Effector memory CD4-positive, alpha-beta T cell (primary cell): Measurements from ENCODE around the gene TBXAS1.

ENCODE experiments used
- DNase-seq, 3 donors: peaks; one replicate each; pipeline ENCODE4 v3.0.0-alpha.2; 2020
- H3K27ac ChIP-seq: 2 replicates; pipeline ENCODE4 v1.7.0; 2013; ENCODE audit warnings: mild to moderate bottlenecking, low read length, moderate library complexity; ENCODE audit not compliant: insufficient read depth, poor library complexity, severe bottlenecking
- H3K27me3 ChIP-seq: replicated peaks from 2 replicates; pipeline ENCODE4 v1.7.0; 2013; ENCODE audit warnings: mild to moderate bottlenecking, low read length; ENCODE audit not compliant: insufficient read depth, control insufficient read depth, poor library complexity, severe bottlenecking
- H3K36me3 ChIP-seq: 2 replicates; pipeline ENCODE4 v1.7.0; 2013; ENCODE audit warnings: mild to moderate bottlenecking, low read length, moderate library complexity; ENCODE audit not compliant: control insufficient read depth, insufficient read depth
- H3K4me1 ChIP-seq: 2 replicates; pipeline ENCODE4 v1.7.0; 2013; ENCODE audit warnings: low read length, mild to moderate bottlenecking; ENCODE audit not compliant: control insufficient read depth, insufficient read depth, poor library complexity, severe bottlenecking
- H3K4me3 ChIP-seq: 2 replicates; pipeline ENCODE4 v1.7.0; 2013; ENCODE audit warnings: low read length, low read depth, mild to moderate bottlenecking; ENCODE audit not compliant: insufficient read depth, poor library complexity, severe bottlenecking
- H3K9me3 ChIP-seq: 2 replicates; pipeline ENCODE4 v1.7.0; 2013; ENCODE audit warnings: mild to moderate bottlenecking, low read length, moderate library complexity; ENCODE audit not compliant: control insufficient read depth

TBXAS1 gene

DNA sequence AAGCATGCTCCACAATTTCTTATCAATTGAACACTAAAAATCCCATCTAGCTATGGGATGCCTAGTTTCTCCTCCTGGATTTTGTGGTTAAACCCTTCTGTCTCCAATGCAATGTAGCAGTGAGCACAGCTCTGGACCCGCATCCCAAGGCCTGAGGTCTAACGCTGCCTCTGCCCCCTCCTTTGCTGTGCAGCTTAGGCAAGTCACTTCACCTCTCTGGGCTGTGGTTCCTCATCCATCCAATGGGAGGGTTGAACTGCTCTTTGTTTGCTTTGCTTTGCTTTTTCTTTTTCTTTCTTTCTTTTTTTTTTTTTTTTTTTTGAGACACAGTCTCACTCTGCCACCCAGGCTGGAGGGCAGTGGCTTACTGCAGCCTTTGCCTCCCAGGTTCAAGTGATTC, 164.5 kb downstream of the TBXAS1 start:
- no peaks in the 10 kb centered on the region for H3K9me3 ChIP-seq
- no peaks in the 10 kb centered on the region for H3K36me3 ChIP-seq
- H3K27me3 ChIP-seq, result no peaks in the 10 kb centered on the region
- no peaks in the 10 kb centered on the region for H3K4me1 ChIP-seq
- no peak for DNase-seq
- H3K4me3 ChIP-seq, result no peak overlapping the region
- no peak overlapping the region for H3K27ac ChIP-seq

DNA sequence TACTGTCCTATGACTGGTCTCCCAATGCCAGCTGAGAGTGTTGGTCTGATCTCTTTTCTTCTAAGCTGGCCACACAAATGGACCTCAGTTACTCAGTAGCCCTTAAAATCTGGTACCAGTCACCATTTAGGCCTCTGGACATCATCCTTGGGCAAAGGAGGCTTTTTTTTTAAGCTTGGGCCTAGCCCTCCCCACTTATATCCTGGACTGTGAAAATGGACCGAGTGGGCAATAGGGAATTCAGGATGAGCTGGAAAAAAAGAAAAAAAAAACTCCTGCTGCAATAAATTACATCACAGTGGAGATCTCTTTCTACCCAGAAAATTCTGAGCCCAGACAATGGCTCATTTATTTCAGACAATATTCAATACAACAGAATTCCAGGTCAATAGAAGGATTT, 165.3 kb downstream of the TBXAS1 start:
- Histone ChIP-seq H3K4me1 (no peaks in the 10 kb centered on the region), H3K9me3 (no peaks in the 10 kb centered on the region), H3K27ac (no peak overlapping the region), H3K27me3 (no peaks in the 10 kb centered on the region), H3K4me3 (no peak overlapping the region), H3K36me3 (no peaks in the 10 kb centered on the region)
- DNase-seq, result no peak

DNA sequence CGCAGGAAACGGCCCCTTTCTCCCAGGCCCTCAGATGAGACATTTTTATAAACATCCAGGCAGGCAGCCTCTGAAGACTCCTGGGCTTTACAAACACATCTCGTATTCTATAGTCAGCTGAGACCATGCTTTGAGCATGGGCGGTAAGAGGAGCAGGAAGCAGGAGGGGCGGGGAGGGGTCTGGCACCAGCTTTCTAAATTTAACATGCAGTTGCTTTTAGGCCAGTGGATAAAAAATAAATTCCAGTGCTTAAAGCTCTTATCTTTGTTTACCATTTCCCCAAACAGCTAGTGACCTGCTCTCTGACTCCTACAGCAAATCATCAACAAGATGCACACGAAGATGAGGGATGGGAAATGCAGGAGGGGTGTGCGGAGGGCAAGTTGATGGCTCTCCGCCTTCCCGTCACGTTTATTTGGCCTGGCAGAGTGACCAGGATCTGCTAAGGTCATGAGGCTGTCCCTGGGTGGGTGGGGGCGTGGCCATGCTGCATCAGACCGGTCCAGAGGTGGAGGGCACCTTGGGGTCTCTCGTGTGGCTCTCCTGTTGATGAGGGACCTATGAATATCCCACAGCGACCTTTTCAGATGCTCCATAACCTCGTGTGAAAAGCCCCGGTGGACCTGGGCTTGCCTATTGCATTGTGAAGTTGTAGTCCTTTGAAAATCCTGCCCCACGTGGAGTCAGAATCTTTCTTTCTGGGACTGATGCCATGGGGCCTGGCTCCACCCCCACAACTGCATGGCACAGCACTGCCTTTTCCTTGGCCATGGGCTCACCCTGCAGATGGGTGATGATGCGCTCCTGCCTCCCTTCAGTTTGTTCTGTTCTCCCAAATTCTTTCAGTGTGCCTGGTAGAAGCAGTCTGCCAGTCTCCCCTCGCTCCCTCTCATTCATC, 166.2 kb downstream of the TBXAS1 start:
- Histone ChIP-seq H3K27ac (no peak overlapping the region), H3K27me3 (no peaks in the 10 kb centered on the region), H3K9me3 (no peaks in the 10 kb centered on the region), H3K36me3 (no peaks in the 10 kb centered on the region), H3K4me3 (no peak overlapping the region), H3K4me1 (no peaks in the 10 kb centered on the region)
- DNase-seq, result no peak

DNA sequence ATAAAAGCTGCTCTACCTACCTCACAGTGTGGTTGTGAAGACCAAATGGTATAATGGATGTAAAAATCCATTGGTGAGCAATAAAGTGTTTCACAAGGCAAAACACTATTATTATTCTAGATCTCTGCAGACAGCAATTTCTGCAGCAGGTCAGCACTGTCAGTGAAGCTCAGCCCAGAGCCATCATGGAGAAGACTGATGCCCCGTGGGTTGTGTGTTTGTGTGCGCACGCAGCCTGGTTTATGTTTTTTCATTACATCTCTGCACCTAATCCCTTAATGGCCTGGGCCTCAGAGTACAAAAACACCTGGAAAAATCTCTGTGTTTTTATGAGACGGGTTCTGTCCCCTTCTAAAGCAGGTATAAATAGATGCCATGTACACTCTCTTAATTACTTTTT, 169.5 kb downstream of the TBXAS1 start:
- H3K36me3 ChIP-seq, result no peaks in the 10 kb centered on the region
- no peak overlapping the region for H3K4me3 ChIP-seq
- DNase-seq, result no peak
- H3K27me3 ChIP-seq, result no peaks in the 10 kb centered on the region
- no peaks in the 10 kb centered on the region for H3K9me3 ChIP-seq
- H3K4me1 ChIP-seq, result no peaks in the 10 kb centered on the region
- H3K27ac ChIP-seq, result no peak overlapping the region

DNA sequence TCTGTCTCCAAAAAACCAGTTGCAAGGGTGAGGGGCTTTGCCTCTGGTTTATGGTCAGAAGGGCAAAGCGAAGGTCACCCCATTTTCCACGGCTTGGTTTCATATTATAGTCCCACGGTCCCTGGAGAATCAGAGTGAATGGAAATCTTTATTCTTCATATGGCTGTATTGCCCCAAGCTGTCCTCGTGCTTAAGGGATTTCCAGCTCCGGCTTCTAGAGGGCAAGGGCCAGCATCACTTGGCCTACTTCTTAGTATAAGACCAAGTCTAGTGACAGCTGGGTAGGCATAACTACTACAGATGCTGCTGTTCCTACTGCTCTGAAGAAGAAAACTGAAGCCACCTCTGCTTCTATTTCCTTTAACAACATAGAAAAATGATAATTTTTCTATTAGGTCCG, 170.5 kb downstream of the TBXAS1 start:
- Histone ChIP-seq H3K9me3 (no peaks in the 10 kb centered on the region), H3K4me3 (no peak overlapping the region), H3K27me3 (no peaks in the 10 kb centered on the region), H3K4me1 (no peaks in the 10 kb centered on the region), H3K27ac (no peak overlapping the region), H3K36me3 (no peaks in the 10 kb centered on the region)
- no peak for DNase-seq

DNA sequence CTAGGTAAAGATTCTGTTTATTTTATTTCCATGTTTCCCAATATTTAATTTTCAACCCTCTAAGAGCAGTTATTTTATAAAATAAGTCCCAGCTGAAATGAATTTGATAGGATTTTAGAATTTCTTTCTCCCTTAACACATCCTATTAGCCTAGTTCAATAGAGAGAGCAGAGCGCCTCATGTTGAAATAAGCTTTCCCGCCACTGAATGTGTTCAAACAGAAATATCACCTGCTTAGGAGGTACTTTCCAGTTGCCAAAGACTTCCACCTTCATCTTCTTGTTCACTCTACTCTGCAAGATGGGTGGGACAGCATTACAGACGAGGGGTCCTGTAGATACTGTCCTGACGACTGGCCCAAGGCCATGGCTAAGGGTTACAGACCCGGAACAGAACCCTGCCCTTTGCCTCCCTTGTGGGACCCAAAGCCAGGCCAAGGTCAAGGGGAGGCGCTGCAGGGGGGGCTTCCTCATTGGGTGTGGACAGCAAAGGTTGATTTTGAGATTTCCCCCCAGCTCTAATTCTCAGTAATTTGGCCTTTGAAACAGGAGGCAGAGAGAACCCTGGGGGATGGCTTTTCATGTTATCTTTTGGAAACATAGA, 171.7 kb downstream of the TBXAS1 start:
- Histone ChIP-seq H3K27ac (no peak overlapping the region), H3K36me3 (no peaks in the 10 kb centered on the region), H3K4me3 (no peak overlapping the region), H3K27me3 (no peaks in the 10 kb centered on the region), H3K4me1 (no peaks in the 10 kb centered on the region), H3K9me3 (no peaks in the 10 kb centered on the region)
- DNase-seq, result no peak

DNA sequence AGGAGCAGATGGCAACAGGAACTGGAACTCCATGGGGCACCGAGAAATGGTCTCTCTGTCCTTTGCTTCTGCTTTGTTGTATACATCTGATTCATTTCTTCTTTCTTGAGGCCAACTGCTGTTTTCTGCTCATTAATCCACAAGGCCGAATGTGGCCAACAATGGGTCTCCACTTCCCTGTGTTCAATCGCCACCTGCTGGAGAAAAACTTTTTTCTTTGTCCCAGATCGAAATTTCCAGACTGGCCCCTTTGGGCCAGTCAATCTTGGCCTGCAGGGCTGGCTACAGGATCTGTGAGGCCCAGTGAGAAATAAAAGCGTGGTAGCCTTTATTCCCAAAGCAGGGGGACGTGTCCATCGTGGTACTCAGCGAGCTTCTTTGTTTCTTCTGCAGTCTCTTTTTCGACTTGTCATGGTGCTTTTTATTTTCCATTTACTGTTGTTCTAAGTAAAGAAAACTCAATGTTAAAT, 174.9 kb downstream of the TBXAS1 start:
- no peaks in the 10 kb centered on the region for H3K36me3 ChIP-seq
- no peak overlapping the region for H3K27ac ChIP-seq
- DNase-seq, result no peak
- no peaks in the 10 kb centered on the region for H3K27me3 ChIP-seq
- no peak overlapping the region for H3K4me3 ChIP-seq
- no peaks in the 10 kb centered on the region for H3K4me1 ChIP-seq
- H3K9me3 ChIP-seq, result no peaks in the 10 kb centered on the region

DNA sequence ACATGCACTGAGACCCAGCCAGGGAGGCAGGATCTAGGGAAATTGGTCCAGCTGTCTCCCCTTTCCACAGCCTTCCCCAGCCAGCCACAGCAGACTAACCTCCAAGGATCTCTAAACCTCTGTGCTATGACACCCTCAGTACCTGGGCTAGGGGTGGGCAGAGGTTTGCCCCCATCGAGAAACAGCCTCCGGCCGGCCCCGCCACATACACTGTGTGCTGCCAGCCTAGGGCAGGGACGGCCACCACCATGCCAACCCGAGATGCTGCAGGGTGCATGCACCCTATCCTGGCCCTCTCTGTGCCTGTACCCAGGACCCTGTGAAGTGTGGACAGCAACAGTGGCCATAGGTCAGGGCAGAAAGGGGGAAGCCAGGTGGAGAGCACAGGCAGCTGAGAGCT, 175.6 kb downstream of the TBXAS1 start:
- Histone ChIP-seq H3K27ac (no peak overlapping the region), H3K9me3 (no peaks in the 10 kb centered on the region), H3K4me3 (no peak overlapping the region), H3K36me3 (no peaks in the 10 kb centered on the region), H3K4me1 (no peaks in the 10 kb centered on the region), H3K27me3 (no peaks in the 10 kb centered on the region)
- no peak for DNase-seq

DNA sequence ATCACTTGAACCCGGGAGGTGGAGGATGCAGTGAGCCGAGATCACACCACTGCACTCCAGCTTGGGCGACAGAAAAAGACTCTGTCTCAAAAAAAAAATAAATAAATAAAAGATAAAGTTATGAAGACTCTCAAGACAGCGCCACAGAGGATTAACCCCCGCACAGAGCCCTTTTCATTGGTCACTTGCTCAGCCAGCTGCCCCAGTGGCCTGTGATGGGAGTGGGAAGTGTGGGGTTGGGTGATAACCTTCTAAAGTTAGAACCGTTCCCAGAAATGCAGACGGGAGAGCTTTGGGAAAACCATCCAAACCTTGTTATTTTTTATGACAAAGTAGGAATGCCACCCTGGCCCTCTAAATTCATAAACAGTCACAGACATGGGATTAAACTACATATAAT, 176.3 kb downstream of the TBXAS1 start:
- no peak for DNase-seq
- Histone ChIP-seq H3K27me3 (no peaks in the 10 kb centered on the region), H3K9me3 (no peaks in the 10 kb centered on the region), H3K4me3 (no peak overlapping the region), H3K27ac (no peak overlapping the region), H3K36me3 (no peaks in the 10 kb centered on the region), H3K4me1 (no peaks in the 10 kb centered on the region)

DNA sequence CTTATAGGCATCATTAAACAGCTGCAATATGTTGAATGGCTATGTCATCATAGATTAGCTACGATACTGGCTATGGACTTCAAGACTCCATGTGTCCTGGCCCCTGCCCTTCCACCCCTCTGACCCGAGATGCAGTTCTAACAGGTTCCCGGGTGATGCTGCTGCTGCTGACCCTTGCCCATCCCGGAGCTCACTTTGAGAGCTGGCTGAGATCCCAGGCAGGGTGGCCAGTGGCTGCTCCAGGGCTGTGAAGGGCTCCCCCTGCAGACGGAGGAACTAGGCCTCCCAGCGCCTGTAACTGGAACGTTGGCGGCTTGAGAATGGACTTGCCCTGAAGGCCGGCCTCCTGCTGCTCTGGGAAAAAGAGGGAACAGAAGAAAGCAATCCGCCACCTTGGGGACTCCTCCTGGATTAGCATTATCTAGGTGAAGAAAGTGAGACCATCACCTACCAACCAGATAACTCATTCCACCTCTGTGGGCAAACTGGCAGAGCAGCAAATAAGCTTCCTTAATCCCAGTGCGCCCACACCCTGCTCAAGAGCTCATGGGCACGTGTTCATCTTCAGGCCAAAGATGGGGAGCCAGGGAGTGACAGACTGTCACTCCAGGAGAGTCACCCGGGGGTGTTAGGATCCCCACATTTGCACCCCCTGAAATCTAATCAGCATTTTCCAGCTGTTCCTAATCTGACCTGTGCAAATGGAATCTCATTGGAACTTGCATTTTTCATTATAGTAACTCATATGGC, 176.9 kb downstream of the TBXAS1 start:
- Histone ChIP-seq H3K36me3 (no peaks in the 10 kb centered on the region), H3K27me3 (no peaks in the 10 kb centered on the region), H3K27ac (no peak overlapping the region), H3K9me3 (no peaks in the 10 kb centered on the region), H3K4me1 (no peaks in the 10 kb centered on the region), H3K4me3 (no peak overlapping the region)
- no peak for DNase-seq
